NCI-H1436 treated with DMSO at 0.1 percent for 48 hours (cell line): Measurements from ENCODE around the gene ANKRD18A.
A peak's percentile ranks its signal among the peaks of the same experiment; 100 is the strongest.
"Not testable (repeated sequence)": the region's sequence is repeated elsewhere in the genome, so short reads cannot be mapped to it uniquely, and the experiment has no call there.

ENCODE experiments used
- DNase-seq: peaks from one replicate; lab custom pipeline; 2025; lab: John Stamatoyannopoulos, UW

Gene ANKRD18A

DNA sequence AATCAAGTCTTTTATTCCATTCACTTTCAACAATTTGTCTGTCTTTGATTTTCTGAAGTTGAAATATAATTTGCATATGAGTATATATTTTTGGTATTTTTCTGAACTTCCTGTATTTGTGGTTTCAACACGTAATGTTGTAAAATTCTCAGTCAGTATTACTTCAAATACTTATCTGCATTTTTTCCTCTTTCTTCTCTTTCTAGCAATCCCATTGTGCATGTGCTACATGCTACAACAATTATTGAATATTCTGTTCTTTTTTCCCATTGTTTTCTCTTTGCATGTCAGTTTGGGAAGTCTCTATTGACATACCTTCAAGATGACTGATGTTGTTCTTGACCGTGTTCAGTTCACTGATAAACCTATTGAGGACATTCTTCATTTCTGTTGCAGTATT lies 5.6 kb upstream of the ANKRD18A start:
- no peak for DNase-seq

DNA sequence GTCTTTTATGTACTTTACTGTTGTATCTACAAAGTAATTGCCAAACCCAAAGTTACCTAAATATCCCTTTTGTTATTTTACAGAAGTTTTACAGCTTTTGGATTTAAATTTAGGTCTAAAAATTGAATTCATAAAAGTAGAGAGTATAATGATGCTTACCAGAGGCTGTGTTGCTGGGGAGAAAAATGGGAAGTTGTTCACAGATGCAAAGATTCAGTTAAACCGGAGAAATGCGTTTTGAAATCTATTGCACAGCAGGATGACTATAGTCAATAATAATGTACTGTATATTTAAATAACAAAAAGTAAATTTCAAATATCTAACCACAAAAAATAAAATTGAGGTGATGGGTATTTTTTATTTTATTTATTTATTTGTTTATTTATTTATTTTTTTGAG lies 2.6 kb upstream of the ANKRD18A start:
- DNase-seq: no peak

- DNase-seq: no peak
These were observed 1.9 kb upstream of the ANKRD18A start for GRCh38 chr9:38622288-38622674.

- DNase-seq: no peak
These were observed 1.3 kb upstream of the ANKRD18A start for GRCh38 chr9:38621434-38622287.

GRCh38 chr9:38619556-38620447 lies 594 bp downstream of the ANKRD18A start:
- DNase-seq: no peak

GRCh38 chr9:38598029-38598745 lies 22.2 kb downstream of the ANKRD18A start:
- not testable (repeated sequence) for DNase-seq

GRCh38 chr9:38595117-38595516 lies 25.3 kb downstream of the ANKRD18A start:
- not testable (repeated sequence) for DNase-seq

DNA sequence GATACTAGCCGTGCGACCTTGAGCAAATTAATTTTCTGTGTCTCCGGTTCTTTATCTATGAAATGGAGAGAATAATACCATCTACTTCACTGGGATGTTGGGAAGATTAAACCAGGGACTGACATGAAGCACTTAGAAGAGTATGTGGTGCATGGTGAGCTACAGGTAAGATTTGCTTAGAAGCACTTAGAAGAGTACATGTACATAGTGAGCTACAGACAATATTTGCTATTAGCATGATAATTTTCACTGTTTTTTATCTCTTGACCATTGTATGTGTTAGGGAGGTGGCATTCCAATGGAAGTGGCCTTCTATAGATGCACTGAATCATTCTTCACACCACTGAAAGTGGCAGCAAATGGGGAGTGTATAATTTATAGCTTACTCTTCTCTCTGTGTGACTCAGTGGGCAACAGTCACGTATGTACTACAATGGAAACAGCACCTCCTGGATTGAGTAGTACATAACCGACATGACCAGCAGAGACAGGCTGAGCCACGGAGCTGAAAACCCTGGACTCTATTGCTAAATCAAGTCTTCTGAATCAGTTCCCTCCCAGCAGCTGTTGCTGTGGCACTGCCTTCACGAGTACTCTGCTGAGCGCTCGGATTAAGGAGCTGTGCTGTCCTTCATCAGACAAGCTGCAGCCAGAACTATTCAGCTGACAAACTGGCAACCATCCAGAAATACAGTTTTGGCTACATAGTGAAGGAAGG lies 28.9 kb downstream of the ANKRD18A start:
- not testable (repeated sequence) for DNase-seq

DNA sequence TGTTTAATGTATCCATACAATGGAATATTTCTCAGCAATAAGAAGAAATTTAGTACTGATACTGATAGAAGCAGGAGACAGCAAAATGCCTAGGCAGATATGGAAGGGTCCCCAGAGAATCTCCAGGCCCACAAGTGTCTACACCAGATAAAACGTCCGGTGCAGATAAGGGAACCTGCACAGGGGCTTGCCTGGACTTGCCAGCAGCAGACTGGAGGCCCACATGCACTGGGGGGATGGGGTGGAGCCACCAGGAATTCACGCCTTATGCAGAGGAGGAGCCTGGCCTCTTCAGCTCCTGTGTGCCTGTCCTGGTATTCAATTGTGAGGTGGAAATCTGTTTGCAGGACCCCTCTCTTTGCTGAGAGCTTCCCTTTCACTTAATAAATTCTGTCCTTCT lies 36.6 kb downstream of the ANKRD18A start:
- DNase-seq: not testable (repeated sequence)

GRCh38 chr9:38580112-38580511 lies 40.3 kb downstream of the ANKRD18A start:
- not testable (repeated sequence) for DNase-seq

DNA sequence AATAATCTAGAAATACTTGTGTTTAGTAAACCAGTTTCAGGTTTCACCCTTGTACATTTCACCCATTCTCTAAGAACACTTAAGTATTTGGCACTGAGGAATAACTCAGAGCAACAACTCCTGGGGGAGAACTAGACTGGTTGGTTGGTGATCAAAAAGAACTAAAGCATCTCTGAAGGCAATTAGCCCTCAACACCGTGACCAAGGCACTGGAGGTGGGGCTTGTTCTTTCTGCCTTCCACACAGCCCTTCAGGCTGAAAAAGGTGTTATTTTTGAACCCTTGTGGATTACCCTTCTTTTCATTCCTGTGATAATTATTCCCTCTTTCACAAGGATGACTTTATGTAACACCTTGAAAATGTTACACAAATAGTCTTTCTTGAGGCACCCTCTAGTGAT lies 44.2 kb downstream of the ANKRD18A start:
- peak; percentile 0 for DNase-seq

DNA sequence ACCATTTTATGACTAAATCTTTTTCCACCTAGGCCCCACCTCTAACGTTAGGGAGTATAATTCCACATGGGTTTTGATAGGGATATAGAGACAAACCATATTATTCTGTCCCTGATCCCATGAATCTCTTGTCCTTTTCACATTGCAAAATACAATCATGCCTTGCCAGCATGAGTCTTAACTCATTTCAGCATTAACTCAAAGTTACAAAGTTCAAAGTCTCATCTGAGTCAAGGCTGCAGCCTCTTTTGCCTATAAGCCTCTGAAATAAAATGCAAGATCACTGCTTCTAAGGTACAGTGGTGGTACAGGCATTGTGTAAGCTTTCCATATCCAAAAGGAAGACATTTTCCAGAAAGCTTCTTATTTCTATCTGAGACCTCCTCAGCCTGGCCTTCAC lies 54.3 kb downstream of the ANKRD18A start:
- DNase-seq: not testable (repeated sequence)

- DNase-seq: not testable (repeated sequence)
These were observed 55.2 kb downstream of the ANKRD18A start for GRCh38 chr9:38565178-38565577.

GRCh38 chr9:38563911-38564310 lies 56.5 kb downstream of the ANKRD18A start:
- not testable (repeated sequence) for DNase-seq

DNA sequence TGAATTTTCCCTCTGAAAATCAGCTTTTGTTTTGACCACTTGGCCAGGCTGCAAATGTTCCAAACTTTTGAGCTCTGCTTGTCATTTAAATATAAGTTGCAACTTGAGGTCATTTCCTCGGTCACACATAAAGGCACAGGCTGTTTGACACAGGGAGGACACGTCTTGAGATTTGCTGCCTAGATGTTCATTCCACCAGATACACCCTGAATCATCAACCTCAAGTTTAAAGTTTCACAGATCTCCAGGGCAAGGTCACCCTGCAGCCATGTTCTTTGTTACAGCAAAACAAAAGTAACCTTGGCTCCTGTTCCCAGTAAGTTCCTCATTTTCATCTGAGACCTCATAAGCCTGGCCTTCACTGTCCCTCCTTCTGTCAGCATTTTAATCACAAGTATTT lies 59.3 kb downstream of the ANKRD18A start:
- DNase-seq: not testable (repeated sequence)

GRCh38 chr9:38559172-38559571 lies 61.2 kb downstream of the ANKRD18A start:
- DNase-seq: not testable (repeated sequence)

GRCh38 chr9:38557746-38558145 lies 62.6 kb downstream of the ANKRD18A start:
- DNase-seq: not testable (repeated sequence)

GRCh38 chr9:38554966-38555365 lies 65.4 kb downstream of the ANKRD18A start:
- DNase-seq: not testable (repeated sequence)

- not testable (repeated sequence) for DNase-seq
These were observed 67.4 kb downstream of the ANKRD18A start for GRCh38 chr9:38553019-38553418.

DNA sequence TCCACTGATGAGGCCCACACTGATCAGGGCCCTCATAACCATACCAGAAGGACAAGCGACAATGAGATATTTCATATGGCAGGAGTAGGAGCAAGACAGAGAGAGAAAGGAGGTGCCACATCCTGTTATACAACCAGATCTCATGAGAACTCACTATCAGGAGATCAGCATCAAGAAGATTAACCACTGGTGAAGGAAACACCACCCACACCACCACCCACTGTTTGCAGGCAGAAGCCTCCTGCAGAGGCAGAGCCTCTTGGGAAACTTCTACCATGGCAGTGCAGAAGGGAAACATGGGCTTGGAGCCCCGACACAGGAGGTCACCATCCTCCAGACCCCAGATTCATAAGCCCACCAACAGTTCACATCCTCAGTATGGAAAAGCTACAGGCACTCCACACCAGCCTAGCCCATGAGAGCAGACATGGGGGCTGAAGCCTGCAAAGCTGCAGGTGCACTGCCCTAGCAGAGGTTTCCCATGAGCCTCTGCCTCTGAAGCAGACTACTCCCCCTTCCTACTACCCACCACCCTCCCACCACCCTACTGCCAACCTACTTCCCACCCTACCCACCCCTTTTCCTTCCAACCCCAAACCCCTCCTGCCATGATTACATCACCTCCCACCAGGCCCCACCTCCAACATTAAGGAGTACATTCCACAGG lies 73.8 kb downstream of the ANKRD18A start:
- DNase-seq: not testable (repeated sequence)

- DNase-seq: not testable (repeated sequence)
These were observed 79.9 kb downstream of the ANKRD18A start for GRCh38 chr9:38540535-38540934.
